GM12878 (cell line): ENCODE data around the gene FAM89B. TPM values are rescaled to one million over a fixed set of nuclear protein-coding genes. Genes with fewer than 3 reads are reported as not detected.

ENCODE experiments used
- ATAC-seq: fragments of 200-7000 bp; cut with Tn5 transposase; 3 replicates; pipeline ENCODE4 v1.9.1; 2020; ENCODE audit warnings: mild to moderate bottlenecking, moderate library complexity
- BruUV-seq: library from RNA; stranded (reverse); fragments of 400-500 nt; replicated peaks from 2 replicates; lab custom pipeline; 2021; lab: Mats Ljungman, UMichigan
- CTCF ChIA-PET: fragments of 300-600 bp; sonication (Branson Sonifier 250); formaldehyde crosslinking; extraction: SDS; loops from one replicate; lab custom pipeline; 2021; ENCODE audit warnings: inconsistent platforms; lab: Yijun Ruan, JAX
- POLR2A ChIA-PET: fragments of 350-600 bp; formaldehyde crosslinking; extraction: SDS; loops from one replicate; lab custom pipeline; 2021; ENCODE audit warnings: inconsistent platforms; lab: Charles Lee
- RAD21 ChIA-PET: fragments of 300-600 bp; sonication (Branson Sonifier 250); formaldehyde crosslinking; loops from one replicate; lab custom pipeline; 2023; ENCODE audit warnings: antibody characterized with exemption; ENCODE audit not compliant: unreplicated experiment; lab: Charles Lee
- SMC1A ChIA-PET: fragments of 300-600 bp; sonication (Branson Sonifier 250); formaldehyde crosslinking; loops from one replicate; lab custom pipeline; 2023; ENCODE audit not compliant: unreplicated experiment, uncharacterized antibody; lab: Charles Lee
- DNase-seq: peaks from one replicate; pipeline ENCODE4 v3.0.0-alpha.2; 2011; ENCODE audit warnings: low read depth, low spot score
- FAIRE-seq: peaks from 3 replicates; lab custom pipeline; 2011; peaks lifted over from hg19 to GRCh38; lab: Jason Lieb, UNC
- H2AFZ ChIP-seq: 2 replicates; pipeline ENCODE4 v1.6.0; 2011; ENCODE audit warnings: low read depth, low read length, control low read depth; ENCODE audit not compliant: control insufficient read depth
- H3K27ac ChIP-seq: 2 replicates; pipeline ENCODE4 v1.5.1; 2011; ENCODE audit warnings: control low read depth; ENCODE audit not compliant: control insufficient read depth, insufficient read depth
- H3K27me3 ChIP-seq, 2 experiments: replicated peaks in 1 of 2; 2 replicates each; pipeline versions ENCODE4 v1.6.0 to v1.6.1; 2011; ENCODE audit warnings: low read length in 1 of 2; ENCODE audit not compliant: control insufficient read depth in 2 of 2, insufficient read depth in 2 of 2
- H3K36me3 ChIP-seq, 2 experiments: 2 replicates each; pipeline ENCODE4 v1.5.1; 2011; ENCODE audit warnings: low read length in 1 of 2; ENCODE audit not compliant: control insufficient read depth in 2 of 2, insufficient read depth in 2 of 2
- H3K4me1 ChIP-seq: 2 replicates; pipeline ENCODE4 v1.6.1; 2011; ENCODE audit warnings: mild to moderate bottlenecking, low read length, moderate library complexity, mixed read lengths; ENCODE audit not compliant: control insufficient read depth, insufficient read depth
- H3K4me2 ChIP-seq: 2 replicates; pipeline ENCODE4 v1.6.0; 2011; ENCODE audit warnings: control low read depth; ENCODE audit not compliant: control insufficient read depth, insufficient read depth
- H3K4me3 ChIP-seq: fragments of 200-600 bp; sonication (generic); 2 replicates; pipeline ENCODE4 v1.5.1; 2016
- H3K79me2 ChIP-seq: 2 replicates; pipeline ENCODE4 v1.6.0; 2011; ENCODE audit warnings: low read length; ENCODE audit not compliant: control insufficient read depth, insufficient read depth
- H3K9ac ChIP-seq: 2 replicates; pipeline ENCODE4 v1.8.0; 2011; ENCODE audit warnings: low read length, control low read depth, mixed read lengths; ENCODE audit not compliant: control insufficient read depth, insufficient read depth
- H3K9me3 ChIP-seq: replicated peaks from 3 replicates; pipeline ENCODE4 v1.5.1; 2011; ENCODE audit warnings: mild to moderate bottlenecking, low read length; ENCODE audit not compliant: control insufficient read depth, insufficient read depth
- H4K20me1 ChIP-seq: 2 replicates; pipeline ENCODE4 v1.6.0; 2011; ENCODE audit not compliant: control insufficient read depth, insufficient read depth
- ASH2L ChIP-seq: fragments of 300-600, 200-600 bp; sonication (generic); IDR thresholded peaks from 2 replicates; pipeline ENCODE4 v1.6.1; 2017; ENCODE audit warnings: low read depth, mild to moderate bottlenecking, borderline replicate concordance
- BCL11A ChIP-seq: IDR thresholded peaks from 2 replicates; pipeline ENCODE4 v1.6.1; 2011; ENCODE audit warnings: low read depth, low read length
- EED ChIP-seq: sonication (generic); IDR thresholded peaks from 2 replicates; pipeline ENCODE4 v1.6.1; 2016; ENCODE audit warnings: antibody characterized with exemption, low read depth
- GATAD2B ChIP-seq: fragments of 450-650 bp; conservative IDR thresholded peaks from 2 replicates; pipeline ENCODE4 v1.6.1; 2017; ENCODE audit warnings: low read depth, mild to moderate bottlenecking, moderate library complexity
- HDAC2 ChIP-seq: fragments of 200-600 bp; sonication (generic); IDR thresholded peaks from 2 replicates; pipeline ENCODE4 v1.6.1; 2017
- JUNB ChIP-seq: IDR thresholded peaks from 2 replicates; pipeline ENCODE4 v1.6.1; 2016; ENCODE audit warnings: antibody characterized with exemption, mild to moderate bottlenecking
- KAT2A ChIP-seq: conservative IDR thresholded peaks from 2 replicates; pipeline ENCODE4 v1.6.1; 2011; ENCODE audit warnings: low read depth, low read length; ENCODE audit not compliant: control insufficient read depth
- MXI1 ChIP-seq: fragments of 150-350 bp; IDR thresholded peaks from 2 replicates; pipeline ENCODE4 v1.6.1; 2011; ENCODE audit warnings: low read depth, mild to moderate bottlenecking, inconsistent platforms, low read length, improper control_type of control experiment
- NFYB ChIP-seq: IDR thresholded peaks from 2 replicates; pipeline ENCODE4 v1.6.1; 2011; ENCODE audit warnings: low read depth, mild to moderate bottlenecking, low read length, improper control_type of control experiment, moderate library complexity; ENCODE audit not compliant: insufficient read depth
- POLR2A ChIP-seq: IDR thresholded peaks from 2 replicates; pipeline ENCODE4 v1.6.1; 2011; ENCODE audit warnings: low read depth, mild to moderate bottlenecking, low read length
- SPI1 ChIP-seq: IDR thresholded peaks from 2 replicates; pipeline ENCODE4 v1.6.1; 2011; ENCODE audit warnings: low read depth, mild to moderate bottlenecking, low read length, moderate library complexity, borderline replicate concordance; ENCODE audit not compliant: insufficient read depth
- STAT1 ChIP-seq: fragments of 450-650 bp; conservative IDR thresholded peaks from 2 replicates; pipeline ENCODE4 v1.6.1; 2014; ENCODE audit warnings: antibody characterized with exemption, mild to moderate bottlenecking
- ZNF622 ChIP-seq: fragments of 450-650 bp; IDR thresholded peaks from 2 replicates; pipeline ENCODE4 v1.6.1; 2017; ENCODE audit warnings: mild to moderate bottlenecking, inconsistent platforms
- ZSCAN29 ChIP-seq: fragments of 450-650 bp; IDR thresholded peaks from 2 replicates; pipeline ENCODE4 v1.6.1; 2017; ENCODE audit warnings: mild to moderate bottlenecking, moderate library complexity
- WGBS: methylation state at CpG from one replicate; pipeline ENCODE4 v1.1.6; 2016; ENCODE audit warnings: low lambda C conversion rate; ENCODE audit not compliant: insufficient replicate concordance, insufficient coverage; ENCODE audit errors: missing lambda C conversion rate; 5-methylcytosine and 5-hydroxymethylcytosine counted together
- in situ Hi-C: fragments of 300-500 bp; cut with MboI; formaldehyde crosslinking; loops from 9 replicates; pipeline ENCODE4 v1.14.3; 2018; ENCODE audit warnings: mixed read lengths
- intact Hi-C: fragments of 100-400 bp; cut with micrococcal nuclease; formaldehyde crosslinking; loops from one replicate; pipeline ENCODE4 v1.14.2; 2022; ENCODE audit not compliant: unreplicated experiment
- polyA plus RNA-seq, 11 experiments: library from polyadenylated mRNA; depleted of rRNA in 4 of 11; unstranded in 6 of 11; stranded (reverse) in 5 of 11; fragments of >200 nt; fragmentation: Nextera tagmentation in 4 of 11; fragmentation: Illumina TruSeq in 1 of 11; extraction: Ambion mirVana in 4 of 11; extraction: Trizol in 1 of 11; gene quantifications; 1 replicate in 1 of 11; 2 replicates in 10 of 11; pipeline versions ENCODE4 v1.2.1 to v1.2.3, GENCODE V29; 2011 to 2016; ENCODE audit warnings: inconsistent platforms in 2 of 11, missing spikeins in 2 of 11, low read depth in 1 of 11
- total RNA-seq, 4 experiments: library from RNA; depleted of rRNA in 3 of 4; stranded (reverse); fragments of >200 nt in 3 of 4; fragmentation: Illumina TruSeq in 1 of 4; extraction: Trizol in 1 of 4; gene quantifications; 2 replicates each; pipeline versions ENCODE4 v1.2.1 to v1.2.3, GENCODE V29; 2013 to 2021
- TF ChIP-seq, protein P1 (sequence below): fragments of 450-650 bp; IDR thresholded peaks from 2 replicates; pipeline ENCODE4 v1.6.1; 2014; ENCODE audit warnings: mild to moderate bottlenecking
- TF ChIP-seq, protein P2 (sequence below): IDR thresholded peaks from 2 replicates; pipeline ENCODE4 v1.6.1; 2012; ENCODE audit warnings: low read depth, low read length, improper control_type of control experiment
- TF ChIP-seq, protein P3 (sequence below): fragments of 450-650 bp; IDR thresholded peaks from 2 replicates; pipeline ENCODE4 v1.6.1; 2018; ENCODE audit warnings: mild to moderate bottlenecking, low read depth, moderate library complexity; ENCODE audit not compliant: partially characterized antibody

The FAM89B gene
- total and polyA plus RNA-seq, 10 of the 15 experiments (the other 5 are each of a cell fraction or from before 2014, with no cell fraction given): 0.34 to 36.7 (median 9.8) TPM

DNA sequence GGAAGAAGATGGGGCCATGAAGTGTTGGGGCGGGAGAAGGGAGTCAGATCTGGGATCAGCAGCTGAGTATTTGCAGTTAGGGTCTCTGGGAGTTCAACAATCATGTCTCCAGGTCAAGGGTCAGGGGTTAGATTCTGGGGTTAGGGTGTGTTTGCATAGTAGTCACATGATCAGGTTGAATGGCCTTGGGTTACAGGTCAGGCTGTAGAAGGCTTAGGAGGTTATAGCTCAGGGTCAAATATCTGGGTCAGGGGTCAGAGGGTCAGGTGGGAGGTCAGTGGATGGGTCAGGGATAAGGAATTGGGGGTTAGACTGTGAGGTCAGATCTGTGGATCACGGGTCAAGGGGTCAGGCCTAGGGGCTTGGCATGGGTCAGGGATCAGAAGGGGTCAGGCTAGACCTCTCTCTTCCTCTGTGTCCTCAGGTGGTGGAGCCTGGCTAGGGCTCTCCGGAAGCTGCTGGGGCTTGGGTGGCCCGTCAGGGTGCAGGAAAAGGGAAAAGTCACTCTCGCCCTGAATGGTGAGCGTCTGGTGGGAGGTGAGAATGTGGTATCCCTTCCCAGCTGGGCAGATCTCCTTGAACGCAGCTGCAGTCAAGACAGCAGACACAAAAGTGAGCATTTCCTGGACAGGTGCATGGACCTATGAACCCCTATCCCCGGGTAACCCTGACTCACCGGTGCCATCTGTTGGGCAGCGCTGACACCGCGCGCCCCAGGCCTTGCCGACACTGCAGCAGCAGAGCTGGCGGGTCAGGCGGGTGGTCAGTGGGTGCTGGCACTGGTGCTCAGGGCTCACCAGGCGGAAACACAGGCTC lies 20.6 kb upstream of the FAM89B start (continued):
- TF ChIP-seq, protein P1, sequence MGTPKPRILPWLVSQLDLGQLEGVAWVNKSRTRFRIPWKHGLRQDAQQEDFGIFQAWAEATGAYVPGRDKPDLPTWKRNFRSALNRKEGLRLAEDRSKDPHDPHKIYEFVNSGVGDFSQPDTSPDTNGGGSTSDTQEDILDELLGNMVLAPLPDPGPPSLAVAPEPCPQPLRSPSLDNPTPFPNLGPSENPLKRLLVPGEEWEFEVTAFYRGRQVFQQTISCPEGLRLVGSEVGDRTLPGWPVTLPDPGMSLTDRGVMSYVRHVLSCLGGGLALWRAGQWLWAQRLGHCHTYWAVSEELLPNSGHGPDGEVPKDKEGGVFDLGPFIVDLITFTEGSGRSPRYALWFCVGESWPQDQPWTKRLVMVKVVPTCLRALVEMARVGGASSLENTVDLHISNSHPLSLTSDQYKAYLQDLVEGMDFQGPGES: no peak
- no peak for TF ChIP-seq ZNF622

DNA sequence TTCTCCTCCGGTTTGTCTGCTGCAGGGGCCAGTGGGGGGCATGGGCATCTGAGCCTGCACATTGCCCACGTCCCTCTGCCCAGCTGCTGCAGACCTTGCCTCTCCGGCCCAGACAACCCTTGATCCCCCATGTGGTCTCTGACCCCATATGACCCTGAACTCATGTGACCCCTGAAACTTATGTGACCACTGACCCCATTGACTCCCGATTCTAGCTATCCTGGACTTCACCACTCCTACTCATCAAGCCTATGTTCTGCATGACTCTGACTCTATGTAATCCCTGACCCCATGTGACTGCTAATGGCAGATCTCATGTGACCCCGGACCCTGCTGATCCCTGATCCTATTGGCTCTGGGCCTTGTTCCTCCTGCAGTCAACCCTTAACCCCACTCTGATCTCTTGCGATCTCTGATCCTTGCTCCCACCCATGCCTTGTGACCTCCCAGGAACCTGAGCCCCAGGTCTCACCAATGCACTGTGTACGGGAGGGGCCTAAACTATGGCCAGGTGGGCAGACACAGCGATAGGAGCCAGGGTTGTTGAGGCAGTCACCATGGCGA lies 19.9 kb upstream of the FAM89B start:
- peaks cover 14% of the 10 kb centered on the region for H3K4me1 ChIP-seq
- intact Hi-C loops: no loop called here
- no peaks in the 10 kb centered on the region for H4K20me1 ChIP-seq
- no peak overlapping the region for H3K27ac ChIP-seq
- H3K36me3 ChIP-seq: no peaks in the 10 kb centered on the region
- H3K27me3 ChIP-seq: no peaks in the 10 kb centered on the region; a peak in 1 of 4 replicates
- ChIA-PET RAD21 (interaction anchor here (1.7 to 2.9 kb wide), 2 partner anchors 12 to 13 kb away, joined by 4 to 19 read pairs; no protein-coding TSS in a partner anchor), SMC1A (interaction anchor here (0.7 to 2.8 kb wide), 2 partner anchors 12 to 174 kb away, joined by 3 to 11 read pairs; no protein-coding TSS in a partner anchor), POLR2A (interaction anchor here (1.2 kb wide), 1 partner anchor 12 kb away, joined by 3 read pairs; no protein-coding TSS in a partner anchor), CTCF (interaction anchor here (0.7 to 4.7 kb wide), 7 partner anchors 9 to 220 kb away, joined by 3 to 29 read pairs (median 4); no protein-coding TSS in a partner anchor)
- WGBS: 38% methylated on average over 8 of the region's 9 CpGs
- no peak overlapping the region for H3K9ac ChIP-seq
- no peak overlapping the region for H2AFZ ChIP-seq
- no peak for FAIRE-seq
- H3K79me2 ChIP-seq: no peaks in the 10 kb centered on the region
- no peak overlapping the region for H3K4me3 ChIP-seq
- no TSS peak for BruUV-seq
- H3K9me3 ChIP-seq: no peaks in the 10 kb centered on the region
- no peak overlapping the region for H3K4me2 ChIP-seq
- no peak for DNase-seq
- no peak for ATAC-seq
- in situ Hi-C loops: no loop called here
- TF ChIP-seq, protein P2, sequence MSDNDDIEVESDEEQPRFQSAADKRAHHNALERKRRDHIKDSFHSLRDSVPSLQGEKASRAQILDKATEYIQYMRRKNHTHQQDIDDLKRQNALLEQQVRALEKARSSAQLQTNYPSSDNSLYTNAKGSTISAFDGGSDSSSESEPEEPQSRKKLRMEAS: no peak
- TF ChIP-seq HDAC2 (no peak), GATAD2B (no peak), KAT2A (no peak), NFYB (no peak), ZSCAN29 (no peak), STAT1 (no peak), POLR2A (no peak), JUNB (no peak), MXI1 (no peak), EED (no peak), BCL11A (no peak), ASH2L (no peak), SPI1 (no peak)
- TF ChIP-seq, protein P1: no peak
- TF ChIP-seq, protein P3, sequence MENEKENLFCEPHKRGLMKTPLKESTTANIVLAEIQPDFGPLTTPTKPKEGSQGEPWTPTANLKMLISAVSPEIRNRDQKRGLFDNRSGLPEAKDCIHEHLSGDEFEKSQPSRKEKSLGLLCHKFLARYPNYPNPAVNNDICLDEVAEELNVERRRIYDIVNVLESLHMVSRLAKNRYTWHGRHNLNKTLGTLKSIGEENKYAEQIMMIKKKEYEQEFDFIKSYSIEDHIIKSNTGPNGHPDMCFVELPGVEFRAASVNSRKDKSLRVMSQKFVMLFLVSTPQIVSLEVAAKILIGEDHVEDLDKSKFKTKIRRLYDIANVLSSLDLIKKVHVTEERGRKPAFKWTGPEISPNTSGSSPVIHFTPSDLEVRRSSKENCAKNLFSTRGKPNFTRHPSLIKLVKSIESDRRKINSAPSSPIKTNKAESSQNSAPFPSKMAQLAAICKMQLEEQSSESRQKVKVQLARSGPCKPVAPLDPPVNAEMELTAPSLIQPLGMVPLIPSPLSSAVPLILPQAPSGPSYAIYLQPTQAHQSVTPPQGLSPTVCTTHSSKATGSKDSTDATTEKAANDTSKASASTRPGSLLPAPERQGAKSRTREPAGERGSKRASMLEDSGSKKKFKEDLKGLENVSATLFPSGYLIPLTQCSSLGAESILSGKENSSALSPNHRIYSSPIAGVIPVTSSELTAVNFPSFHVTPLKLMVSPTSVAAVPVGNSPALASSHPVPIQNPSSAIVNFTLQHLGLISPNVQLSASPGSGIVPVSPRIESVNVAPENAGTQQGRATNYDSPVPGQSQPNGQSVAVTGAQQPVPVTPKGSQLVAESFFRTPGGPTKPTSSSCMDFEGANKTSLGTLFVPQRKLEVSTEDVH: no peak
